T-helper 1 cell (primary cell): Measurements from ENCODE around the gene SLC2A5.
"Not testable (repeated sequence)": the region's sequence is repeated elsewhere in the genome, so short reads cannot be mapped to it uniquely, and the experiment has no call there.

ENCODE experiments used
- DNase-seq, 5 donors: peaks; one replicate each; pipeline ENCODE4 v3.0.0-alpha.2; 2012 to 2020

Gene SLC2A5

GRCh38 chr1:9033363-9033762 is 36.1 kb downstream of the SLC2A5 start:
- no peak for DNase-seq

- DNase-seq = no peak
Measured at GRCh38 chr1:9031484-9032259, 37.8 kb downstream of the SLC2A5 start.

DNA sequence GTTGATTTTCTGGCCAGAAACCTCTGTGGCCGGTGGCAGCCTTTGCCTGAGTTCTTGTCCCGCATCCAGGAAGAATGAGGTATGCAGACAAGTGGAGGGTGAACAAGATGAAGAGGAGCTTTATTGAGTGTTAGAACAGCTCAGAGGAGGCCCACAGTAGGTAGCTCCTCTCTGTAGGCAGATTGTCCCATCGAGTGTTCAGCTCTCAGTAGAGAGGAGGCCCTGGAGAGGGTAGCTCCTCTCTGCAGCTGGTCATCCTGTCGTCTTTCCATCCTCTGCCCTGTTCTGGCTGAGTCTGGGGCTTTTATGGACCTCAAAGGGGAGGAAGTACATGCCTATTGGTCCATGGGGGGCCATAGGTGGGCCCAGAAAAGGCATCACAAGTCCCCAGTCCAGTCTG is 38.4 kb downstream of the SLC2A5 start:
- DNase-seq = not testable (repeated sequence)

- no peak for DNase-seq
Measured at GRCh38 chr1:9028921-9029705, 40.3 kb downstream of the SLC2A5 start.

GRCh38 chr1:9027307-9027706 is 42.1 kb downstream of the SLC2A5 start:
- no peak for DNase-seq

- no peak for DNase-seq
Measured at GRCh38 chr1:9025449-9025848, 44.0 kb downstream of the SLC2A5 start.

- DNase-seq = no peak
Measured at GRCh38 chr1:9024837-9025236, 44.6 kb downstream of the SLC2A5 start.

- DNase-seq = no peak
Measured at GRCh38 chr1:9022773-9023172, 46.7 kb downstream of the SLC2A5 start.

DNA sequence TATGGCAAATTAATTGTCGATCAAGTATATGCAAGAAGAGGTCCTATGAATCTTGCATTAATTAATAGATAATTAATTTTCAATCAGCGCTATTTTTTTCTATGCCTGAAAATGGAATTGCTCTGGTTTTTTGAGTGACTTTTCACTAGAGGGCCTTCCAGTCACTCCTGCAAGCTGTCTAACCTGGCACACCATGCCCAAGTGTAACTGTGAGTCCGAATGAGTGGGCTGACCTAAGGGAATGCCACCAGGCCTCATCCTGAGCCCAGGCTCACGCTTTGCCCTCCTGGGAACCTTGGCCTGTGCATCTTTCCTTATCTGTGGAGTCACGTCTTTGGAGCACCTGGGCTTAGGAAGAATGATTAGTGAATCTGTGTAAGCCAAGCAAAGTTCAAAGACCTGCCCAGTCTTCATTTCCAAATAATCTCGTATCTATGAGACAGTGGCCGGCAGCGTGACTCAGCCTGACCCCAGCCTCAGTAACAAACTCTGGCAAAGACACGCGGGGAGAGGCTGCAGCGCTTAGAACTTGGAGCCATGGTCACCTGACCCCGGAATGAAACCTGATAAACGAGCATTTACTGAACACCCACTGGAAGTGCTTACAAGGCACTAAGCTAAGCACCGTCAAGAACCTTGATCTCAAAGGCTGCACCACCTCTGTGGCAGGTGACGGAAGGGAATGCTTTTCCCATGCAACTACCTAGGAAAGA is 47.3 kb downstream of the SLC2A5 start:
- not testable (repeated sequence) for DNase-seq

GRCh38 chr1:9020305-9020704 is 49.1 kb downstream of the SLC2A5 start:
- DNase-seq = no peak

GRCh38 chr1:9019896-9020295 is 49.5 kb downstream of the SLC2A5 start:
- no peak for DNase-seq

DNA sequence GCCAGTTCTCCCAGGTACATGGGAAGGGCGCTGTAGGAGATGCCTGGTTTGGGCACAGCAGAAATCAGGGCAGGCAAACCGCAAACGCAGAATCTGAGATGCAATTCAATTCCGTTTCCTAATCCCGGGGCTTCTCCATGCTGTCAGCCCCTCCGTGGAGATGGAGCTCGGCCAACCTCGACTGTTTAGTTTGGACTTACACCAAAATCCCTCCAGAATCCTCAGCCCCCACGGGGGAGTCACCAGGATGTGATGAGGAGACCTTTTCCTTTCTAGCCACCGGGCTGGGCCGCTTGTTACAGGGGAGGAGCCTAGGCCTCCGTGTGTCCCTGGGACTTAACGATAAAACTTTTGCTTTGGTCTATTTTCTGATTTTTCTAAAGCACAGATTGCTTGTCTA is 51.1 kb downstream of the SLC2A5 start:
- no peak for DNase-seq

DNA sequence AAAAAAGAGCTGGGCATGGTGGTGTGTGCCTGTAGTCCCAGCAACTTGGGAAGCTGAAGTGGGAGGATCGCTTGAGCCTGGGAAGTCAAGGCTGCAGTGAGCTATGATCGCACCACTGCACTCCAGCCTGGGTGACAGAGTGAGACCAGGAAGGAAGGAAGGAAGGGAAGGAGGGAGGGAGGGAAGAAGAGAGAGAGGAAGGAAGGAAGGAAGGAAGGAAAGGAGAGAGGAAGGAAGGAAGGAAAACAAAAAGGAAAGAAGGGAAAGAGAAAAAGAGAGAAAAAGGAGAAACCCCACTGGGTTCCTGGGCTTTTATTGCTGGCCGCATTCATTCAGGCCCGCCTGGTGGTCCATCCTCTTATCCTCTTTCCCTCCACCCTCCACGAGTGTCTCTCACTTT is 53.0 kb downstream of the SLC2A5 start:
- DNase-seq = no peak

DNA sequence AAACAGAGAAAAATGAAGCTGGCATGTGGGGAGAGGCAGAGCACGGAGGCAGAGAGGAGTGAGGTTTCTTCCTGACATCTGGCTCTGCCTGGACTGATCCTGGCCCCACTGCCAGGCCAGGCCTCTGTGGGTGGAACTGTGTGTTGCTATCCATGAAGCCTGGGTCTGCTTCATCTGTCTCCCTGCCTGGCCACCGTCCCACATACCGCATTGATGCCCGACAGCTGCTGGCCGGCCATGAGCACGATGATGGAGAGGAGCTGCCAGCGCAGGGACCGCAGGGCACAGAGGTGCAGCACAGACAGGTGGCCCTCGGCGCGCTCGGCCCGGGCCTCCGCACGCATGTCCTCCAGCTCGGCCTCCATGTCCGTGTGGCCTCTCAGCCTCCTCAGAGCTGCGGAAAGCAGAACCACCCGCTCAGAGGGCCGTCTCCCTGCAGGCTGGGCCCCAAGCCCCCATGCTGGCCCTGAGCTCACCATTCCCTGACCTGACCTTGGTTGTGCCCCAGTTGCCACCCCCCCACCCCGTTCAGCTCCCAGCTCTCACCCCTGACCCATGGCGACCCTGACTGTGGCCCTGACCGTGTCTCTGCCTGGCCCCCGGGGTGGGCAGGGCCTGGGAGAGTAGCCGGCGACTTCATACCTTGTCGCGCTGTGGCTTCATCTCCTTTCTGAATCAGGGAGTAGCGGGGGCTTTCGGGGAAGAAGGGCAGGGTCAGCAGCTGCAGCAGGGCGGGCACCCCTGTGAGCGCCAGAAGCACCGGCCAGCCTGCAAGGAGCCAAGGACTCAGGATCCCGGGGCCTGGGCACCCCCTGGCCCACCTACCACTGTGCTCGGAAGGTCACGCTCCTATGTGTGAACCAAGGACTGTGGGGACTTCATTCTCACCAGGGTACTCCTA is 54.7 kb downstream of the SLC2A5 start:
- no peak for DNase-seq

DNA sequence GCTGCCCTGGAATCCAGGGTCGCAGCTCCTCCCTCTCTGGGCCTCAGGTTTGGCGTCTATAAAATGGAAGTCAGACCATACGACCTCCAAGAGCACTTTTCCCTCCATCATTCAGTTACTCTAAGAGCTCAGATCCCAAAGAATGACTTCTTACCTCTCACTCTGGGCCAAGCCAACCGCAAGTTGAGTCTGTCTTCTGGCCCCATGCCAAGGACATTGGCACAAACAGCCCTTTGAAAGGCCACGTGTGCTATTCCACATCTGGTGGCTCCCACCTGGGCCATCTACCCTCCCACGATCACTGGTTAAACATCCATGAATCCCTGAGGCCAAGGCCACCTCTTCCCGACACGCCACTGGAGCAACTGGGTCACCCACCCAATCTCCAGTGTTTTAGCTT is 55.6 kb downstream of the SLC2A5 start:
- DNase-seq = no peak

- no peak for DNase-seq
Measured at GRCh38 chr1:9010781-9011323, 58.6 kb downstream of the SLC2A5 start.

- no peak for DNase-seq
Measured at GRCh38 chr1:9009438-9010370, 59.7 kb downstream of the SLC2A5 start.

- no peak for DNase-seq
Measured at GRCh38 chr1:9008236-9008635, 61.2 kb downstream of the SLC2A5 start.

GRCh38 chr1:9006956-9007615 is 62.3 kb downstream of the SLC2A5 start:
- no peak for DNase-seq

- DNase-seq = no peak
Measured at GRCh38 chr1:9005395-9005708, 64.1 kb downstream of the SLC2A5 start.
